Breast epithelium (tissue), 3 donors: ENCODE data around the gene MYO15B.

Experiments used
- CTCF ChIP-seq, 3 donors: fragments of 450-650 bp; IDR thresholded peaks; one replicate each; pipeline ENCODE4 v1.5.1; 2016 to 2017; ENCODE audit warnings: antibody characterized with exemption in 3 of 3, mild to moderate bottlenecking in 3 of 3, moderate library complexity in 3 of 3
- POLR2A ChIP-seq: fragments of 450-650 bp; IDR thresholded peaks from one replicate; pipeline ENCODE4 v1.6.1; 2016; ENCODE audit warnings: antibody characterized with exemption, mild to moderate bottlenecking, moderate library complexity
- POLR2AphosphoS5 ChIP-seq, 3 donors: sonication (generic); formaldehyde crosslinking; IDR thresholded peaks; one replicate each; pipeline ENCODE4 v1.6.1; 2017; ENCODE audit warnings: antibody characterized with exemption in 3 of 3

GRCh38 chr17:75550139-75550465 lies 37.5 kb upstream of the MYO15B start:
- no peak for TF ChIP-seq CTCF (IDR thresholded peaks at IDR 0.05)
- TF ChIP-seq POLR2A: no peak
- no peak for TF ChIP-seq POLR2AphosphoS5 (IDR thresholded peaks at IDR 0.05)
